Epidermal melanocyte (primary cell): ENCODE data around the gene GPR157.
"Not testable (repeated sequence)": the region's sequence is repeated elsewhere in the genome, so short reads cannot be mapped to it uniquely, and the experiment has no call there.

Experiments
- DNase-seq: peaks from one replicate; pipeline ENCODE4 v3.0.0; 2011; ENCODE audit warnings: low spot score; ENCODE audit not compliant: insufficient read length

GPR157 gene

DNA sequence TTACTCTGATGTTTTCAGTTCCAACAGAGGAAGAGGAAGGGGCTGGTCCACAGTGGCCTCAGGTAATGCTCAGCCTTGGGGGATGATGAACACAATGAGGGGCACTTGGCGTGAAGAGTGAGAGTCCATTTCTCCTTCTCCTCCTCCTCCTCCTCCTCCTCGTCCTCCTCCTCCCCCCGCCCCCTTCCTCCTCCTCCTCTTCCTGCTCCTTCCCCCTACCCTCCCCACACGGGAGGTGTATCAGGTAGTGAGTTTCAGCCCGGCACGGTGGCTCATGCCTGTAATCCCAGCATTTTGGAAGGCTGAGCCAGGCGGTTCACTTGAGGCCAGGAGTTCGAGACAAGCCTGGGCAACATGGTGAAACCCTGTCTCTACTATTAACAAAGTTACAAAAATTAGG lies 17.3 kb upstream of the GPR157 start:
- no peak for DNase-seq

DNA sequence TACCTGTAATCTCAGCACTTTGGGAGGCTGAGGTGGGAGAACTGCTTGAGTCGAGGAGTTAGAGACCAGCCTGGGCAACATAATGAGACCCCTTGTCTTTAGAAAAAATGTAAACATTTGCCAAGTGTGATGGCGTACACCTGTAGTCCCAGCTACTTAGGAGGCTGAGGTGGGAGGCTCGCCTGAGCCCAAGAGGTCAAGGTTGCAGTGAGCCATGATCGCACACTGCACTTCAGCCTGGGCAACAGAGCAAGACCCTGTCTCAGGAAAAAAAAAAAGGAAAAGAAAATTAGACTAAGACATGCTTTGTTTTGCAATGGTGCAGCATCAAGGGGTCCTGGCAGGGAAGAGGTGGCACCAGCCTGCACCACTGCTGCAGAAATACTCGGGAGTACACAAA lies 16.8 kb upstream of the GPR157 start:
- no peak for DNase-seq

DNA sequence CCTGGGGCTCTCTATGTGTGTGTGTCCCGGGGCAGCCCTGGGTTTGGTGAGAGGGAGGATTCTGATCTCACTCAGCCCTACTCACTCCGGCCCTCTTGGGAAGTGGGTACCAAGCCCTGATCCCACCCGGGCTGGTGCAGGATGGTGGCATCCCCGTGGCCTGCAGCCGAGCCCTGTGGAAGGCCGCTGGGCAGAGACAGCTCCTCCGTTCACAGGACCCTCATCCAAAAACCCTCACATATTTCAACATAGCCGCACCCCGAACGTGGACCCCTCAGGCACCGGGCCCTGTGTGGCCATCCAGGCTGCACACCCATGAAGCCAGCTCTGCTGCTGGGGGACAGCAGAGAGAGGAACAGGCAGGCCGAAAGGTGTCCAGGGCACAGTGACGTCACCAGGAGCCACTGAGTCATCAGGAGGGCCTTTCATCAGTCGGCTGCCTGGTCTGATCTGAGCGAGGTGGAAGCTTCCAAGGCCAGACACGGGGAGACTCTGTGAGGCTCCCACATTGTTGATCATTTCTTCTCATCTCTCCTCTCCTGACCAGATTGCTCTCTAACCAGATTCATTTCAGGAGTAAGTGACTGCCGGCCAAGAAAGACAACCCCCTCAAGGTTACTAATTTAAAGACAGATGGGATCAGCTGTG lies 16.2 kb upstream of the GPR157 start:
- no peak for DNase-seq

DNA sequence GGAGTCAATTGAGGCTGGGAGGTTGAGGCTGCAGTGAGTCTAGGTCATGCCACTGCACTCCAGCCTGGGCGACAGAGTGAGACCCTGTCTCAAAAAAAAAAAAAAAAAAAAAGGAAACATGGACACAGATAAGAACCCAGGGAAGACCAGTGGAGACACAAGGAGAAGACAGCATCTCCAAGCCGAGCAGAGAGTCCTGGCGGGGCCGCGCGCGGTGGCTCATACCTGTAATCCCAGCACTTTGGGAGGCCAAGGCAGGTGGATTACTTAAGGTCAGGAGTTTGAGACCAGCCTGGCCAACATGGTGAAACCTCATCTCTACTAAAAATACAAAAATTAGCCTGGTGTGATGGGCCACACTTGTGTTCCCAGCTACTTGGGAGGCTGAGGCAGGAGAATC lies 15.6 kb upstream of the GPR157 start:
- DNase-seq, result not testable (repeated sequence)

DNA sequence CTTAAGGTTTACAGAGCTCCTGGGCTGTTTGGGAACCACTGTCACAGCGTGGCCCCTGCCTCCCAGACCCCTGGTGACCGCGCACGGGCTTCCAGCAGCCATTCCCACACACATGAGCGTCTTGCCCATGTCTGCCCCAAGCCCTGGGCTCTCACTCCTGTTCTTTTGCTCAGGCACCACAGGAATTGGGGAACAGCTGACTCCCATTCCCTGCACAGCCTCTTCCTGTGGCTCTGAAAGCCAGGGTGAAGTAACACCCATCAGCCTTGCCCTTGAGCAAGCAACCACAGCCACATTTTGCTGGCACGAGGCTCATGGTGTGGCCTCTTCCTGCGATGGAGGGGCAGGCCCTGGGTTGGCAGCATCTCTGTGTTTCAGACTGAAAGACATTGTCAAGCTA lies 14.3 kb upstream of the GPR157 start:
- peak; percentile 44 for DNase-seq

DNA sequence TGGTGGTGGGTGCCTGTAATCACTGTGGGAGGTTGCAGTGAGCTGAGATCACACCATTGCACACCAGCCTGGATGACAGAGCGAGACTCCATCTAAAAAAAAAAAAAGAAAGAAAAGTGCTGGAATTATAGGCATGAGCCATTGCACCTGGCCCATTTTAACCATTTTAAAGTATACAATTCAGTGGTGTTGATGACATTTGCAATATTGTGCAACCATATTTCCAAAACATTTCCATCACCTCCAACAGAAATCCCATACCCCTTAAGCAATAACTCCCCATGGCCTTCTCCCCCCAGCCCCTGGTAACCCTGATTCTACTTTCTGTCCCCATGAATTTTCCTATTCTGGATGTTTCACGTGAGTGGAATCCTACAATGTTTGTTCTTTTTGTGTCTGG lies 11.0 kb upstream of the GPR157 start:
- no peak for DNase-seq

DNA sequence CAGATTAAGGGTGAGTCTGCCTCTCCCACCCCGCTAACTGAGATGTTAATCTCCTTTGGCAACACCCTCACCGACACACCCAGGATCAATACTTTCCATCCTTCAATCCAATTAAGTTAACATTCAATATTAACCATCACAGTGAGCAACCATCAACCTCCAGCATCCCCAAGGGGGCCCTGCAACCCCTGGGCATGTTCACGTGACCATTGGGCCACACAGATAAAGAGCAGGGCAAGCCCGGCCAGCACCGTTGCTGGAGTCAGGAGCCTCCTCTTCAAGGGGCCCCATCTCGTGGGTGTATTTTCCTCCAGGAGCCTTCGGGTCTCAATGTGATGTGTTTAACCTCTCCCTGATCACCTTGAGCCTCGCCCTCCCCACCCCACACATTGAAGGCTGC lies 8.0 kb upstream of the GPR157 start:
- no peak for DNase-seq

DNA sequence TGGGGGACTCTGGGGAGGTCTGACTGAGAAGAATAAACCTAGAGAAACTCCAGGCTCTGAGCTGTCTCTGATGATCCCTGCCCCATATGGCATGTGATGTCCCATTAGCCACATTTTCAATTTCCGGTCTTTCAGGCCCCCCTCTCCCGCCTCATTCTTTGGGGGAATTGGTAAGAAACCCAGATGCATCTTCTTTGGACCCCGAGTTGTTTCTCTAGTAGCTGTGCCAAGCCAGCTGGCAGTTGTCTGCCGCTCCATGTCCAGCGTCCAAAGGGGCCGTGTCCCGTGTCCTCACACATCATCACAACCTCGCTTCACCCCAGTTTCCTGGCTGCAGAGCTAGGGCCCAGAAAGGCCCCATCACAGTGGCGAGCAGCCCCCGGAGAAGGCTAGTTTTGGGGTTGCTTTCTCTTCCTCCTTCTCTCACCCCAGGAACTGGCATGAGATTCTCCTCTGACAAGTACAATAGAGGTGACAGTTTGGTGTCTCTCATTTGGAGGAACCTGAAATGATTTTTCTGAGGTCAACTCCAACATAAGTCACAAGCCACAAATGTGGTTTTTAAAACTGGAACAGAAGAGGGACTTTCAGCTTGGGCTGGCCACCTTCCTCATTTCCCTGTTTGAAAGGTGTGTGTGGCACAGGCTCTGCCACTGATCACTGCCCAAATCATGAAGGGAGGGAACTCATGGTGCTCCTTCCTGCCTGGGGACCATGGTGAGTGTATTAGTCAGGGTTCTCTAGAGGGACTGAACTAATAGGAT lies 6.4 kb upstream of the GPR157 start:
- DNase-seq, result no peak

DNA sequence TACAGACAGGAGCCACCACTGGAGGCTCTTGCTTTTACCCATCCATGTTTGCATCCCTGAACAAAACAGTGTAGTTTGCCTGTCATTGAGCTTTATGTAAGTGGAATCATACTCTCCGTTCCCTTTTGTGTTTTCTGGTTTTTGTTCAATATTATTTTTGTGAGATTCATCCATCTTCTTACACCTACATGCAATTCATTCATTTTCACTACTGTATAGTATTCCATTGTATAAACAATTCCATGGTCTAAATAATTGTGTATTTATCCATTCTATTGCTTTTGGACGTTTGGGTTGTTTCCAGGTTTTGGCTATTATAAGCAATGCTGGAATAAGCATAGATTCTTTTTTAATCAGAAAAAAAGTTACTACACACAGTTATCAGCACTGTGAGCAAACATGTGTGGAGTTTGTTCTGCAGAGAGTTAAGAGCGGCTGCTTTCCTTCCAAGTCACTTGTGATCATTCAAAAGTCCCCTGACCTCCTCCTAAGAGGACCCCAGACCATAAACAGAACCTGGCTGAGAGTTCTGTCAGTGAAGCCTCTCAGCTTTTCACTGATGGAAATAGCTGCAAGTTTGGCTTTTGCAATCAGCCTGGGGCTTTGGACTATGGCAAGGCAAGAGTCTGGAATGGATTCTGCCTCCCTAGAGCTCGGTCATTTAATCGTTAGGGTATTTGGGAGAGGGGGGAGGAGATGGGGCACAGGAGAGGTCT lies 5.1 kb upstream of the GPR157 start:
- no peak for DNase-seq

DNA sequence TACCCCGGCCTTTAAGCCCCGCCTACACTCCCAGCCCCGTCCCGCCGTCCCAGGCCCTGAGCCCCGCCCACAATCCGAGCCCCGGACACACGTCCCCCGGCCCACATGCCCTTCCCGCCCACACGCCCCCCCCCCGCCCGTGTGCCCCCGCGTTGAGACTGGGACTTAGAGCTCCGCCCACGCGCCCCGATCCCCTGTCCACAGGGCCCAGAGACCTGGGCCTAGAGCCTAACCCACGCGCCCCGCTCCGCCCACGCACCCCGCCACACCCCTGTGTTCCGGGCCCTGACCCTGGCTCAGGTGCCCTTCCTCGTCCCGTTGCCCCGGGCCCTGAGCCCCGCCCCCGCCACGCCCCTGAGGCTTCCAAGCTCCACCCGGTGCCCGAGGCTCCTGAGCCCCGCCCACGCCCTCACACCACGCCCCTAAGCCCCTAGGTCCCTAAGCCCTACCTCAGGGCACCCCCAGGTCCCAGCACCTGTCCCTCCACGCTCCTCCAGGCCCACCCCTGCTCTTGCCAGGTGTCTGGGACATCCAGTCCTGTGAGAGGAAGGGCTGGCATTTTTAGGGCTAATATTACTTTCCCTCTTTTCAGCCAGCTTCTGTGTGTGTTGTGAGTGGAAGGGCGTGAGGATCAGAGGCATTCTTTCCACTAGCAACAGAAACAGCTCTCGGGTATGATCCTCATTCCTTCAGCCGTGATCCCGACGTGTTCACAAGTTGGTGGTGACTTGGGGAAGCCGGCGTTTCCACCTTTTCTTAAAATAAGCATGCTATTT lies 552 bp upstream of the GPR157 start:
- DNase-seq, result peak; percentile 86

DNA sequence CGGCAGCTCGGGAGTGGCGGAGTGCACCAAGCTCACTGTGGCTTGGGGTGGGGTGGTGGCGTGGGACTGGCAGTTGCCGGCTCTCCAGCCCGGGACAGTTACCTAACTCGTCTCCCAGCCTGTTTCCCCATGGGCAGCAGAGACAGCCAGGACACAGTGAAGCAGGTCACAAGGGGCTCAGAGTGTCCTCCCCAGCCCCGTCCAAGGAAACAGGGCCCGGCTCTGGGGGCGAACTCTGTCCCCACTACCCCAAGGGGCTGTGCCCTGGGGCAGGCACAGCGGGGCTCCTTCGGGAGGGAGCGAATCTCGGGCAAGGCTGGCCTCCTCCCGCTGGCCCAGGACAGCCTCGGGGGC lies 759 bp downstream of the GPR157 start:
- DNase-seq, result no peak

DNA sequence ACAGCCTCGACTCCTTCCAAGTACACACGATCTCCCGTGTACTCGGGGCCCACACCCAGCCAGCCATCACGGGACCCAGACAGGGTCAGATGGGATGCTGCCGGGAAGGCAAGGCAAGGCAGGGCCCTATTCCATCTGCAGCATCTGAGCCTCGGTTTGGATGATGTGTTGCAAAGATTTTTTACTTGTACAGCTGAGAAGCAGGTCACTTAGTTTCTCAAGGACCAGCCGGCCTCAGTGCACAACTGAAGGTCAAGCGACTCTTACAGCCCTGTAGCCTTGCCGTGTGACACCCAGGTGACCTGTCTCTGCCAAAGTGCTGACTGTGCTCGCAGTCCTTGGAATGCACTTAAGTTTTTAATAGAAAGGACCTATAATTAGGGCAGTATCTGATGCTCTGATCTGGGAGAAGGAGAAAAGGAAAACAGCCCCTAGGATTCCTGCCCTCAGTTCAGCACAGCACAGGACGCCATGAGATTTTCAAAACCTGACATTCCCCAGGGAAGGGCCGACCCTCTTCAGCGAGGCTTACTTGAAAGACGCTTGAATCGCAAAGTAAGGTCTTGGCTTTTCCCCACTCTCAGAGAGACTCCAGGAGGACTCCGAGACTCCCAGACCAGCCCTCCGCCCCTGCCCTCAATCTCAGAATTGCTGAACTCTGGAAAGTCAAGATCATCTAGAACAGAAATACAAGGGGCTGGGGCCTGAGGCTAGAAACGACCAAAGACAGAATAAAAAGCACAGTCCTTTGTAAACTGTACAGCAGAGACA lies 1.3 kb downstream of the GPR157 start:
- no peak for DNase-seq

DNA sequence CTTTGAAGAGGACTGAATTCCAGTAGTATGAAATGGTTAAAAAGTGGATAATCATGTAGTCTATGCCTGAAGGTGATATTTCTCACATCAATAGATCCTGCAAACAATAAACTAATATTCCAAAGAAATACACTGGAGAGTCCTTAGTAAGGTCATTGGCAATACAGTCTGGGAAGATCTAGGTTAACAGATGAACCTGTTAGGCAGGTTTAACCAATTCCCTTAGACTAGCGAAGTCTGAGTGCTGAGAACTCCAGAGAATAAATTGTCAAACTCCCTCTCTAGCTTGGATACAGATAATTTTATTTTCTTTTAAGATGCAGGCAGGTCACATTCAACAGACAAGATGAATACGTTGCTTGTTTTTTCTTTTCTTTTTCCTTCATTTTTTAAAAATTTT lies 2.4 kb downstream of the GPR157 start:
- DNase-seq, result no peak

DNA sequence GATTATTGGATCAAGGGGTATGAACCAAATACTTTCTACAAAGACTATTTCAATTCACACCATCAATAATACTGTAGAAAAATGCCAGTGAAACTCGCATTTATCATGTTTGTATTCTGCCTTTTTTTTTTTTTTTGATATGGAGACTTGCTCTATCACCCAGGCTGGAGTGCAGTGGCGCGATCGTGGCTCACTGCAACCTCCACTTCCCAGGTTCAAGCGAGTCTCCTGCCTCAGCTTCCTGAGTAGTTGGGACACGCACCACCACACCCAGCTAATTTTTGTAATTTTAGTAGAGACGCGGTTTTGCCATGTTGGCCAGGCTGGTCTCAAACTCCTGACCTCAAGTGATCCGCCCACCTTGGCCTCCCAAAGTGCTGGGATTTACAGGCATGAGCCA lies 3.1 kb downstream of the GPR157 start:
- DNase-seq, result not testable (repeated sequence)

DNA sequence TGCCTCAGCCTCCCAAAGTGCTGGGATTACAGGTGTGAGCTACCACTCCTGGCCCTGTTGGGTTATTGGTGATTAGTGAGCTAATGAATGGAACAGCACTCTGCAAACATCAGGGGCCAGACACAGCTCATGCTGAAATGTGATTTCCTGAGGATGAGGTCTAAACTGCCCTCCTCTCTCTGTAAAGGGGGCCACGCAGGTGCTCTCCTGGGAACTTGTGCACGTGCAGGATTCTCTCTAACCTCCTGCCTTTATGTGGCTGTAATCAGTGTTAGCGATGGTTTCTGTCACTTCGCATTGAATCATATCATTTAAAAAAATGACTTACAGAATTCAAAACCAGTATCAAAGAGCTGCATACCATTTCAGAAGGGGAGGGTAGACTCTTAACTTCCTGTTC lies 3.6 kb downstream of the GPR157 start:
- DNase-seq, result no peak

DNA sequence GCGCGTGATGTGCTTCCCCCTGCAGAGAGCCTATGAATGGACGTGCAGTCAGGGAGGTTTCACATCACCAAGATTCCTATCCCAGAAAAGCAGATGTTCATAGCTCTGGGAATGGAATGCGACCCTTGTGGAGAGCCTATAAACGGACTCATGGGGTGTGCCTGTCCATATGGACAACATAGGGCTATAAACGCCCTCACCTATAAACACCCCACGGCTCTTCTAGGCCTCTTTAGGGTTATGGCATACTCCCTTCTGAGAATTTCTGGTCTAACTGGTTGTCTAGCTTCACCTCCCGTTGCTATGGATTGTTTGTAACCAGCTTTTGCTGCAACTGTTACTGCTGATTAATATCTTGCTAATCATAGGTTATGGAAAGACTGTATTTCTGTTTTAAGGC lies 4.5 kb downstream of the GPR157 start:
- DNase-seq, result not testable (repeated sequence)

DNA sequence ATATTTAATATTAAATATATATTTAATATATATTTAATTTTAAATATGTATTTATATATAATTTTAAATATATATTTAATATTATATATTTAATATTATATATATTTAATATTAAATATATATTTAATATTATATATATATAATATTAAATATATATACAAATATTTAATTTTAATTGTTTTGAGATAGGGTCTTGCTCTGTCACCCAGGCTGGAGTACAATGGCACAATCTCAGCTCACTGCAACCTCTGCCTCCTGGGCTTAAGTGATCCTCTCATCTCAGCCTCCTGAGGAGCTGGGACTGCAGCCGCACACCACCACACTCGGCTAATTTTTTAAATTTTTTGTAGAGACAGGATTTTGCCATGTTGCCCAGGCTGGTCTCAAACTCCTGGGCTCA lies 5.2 kb downstream of the GPR157 start:
- not testable (repeated sequence) for DNase-seq

DNA sequence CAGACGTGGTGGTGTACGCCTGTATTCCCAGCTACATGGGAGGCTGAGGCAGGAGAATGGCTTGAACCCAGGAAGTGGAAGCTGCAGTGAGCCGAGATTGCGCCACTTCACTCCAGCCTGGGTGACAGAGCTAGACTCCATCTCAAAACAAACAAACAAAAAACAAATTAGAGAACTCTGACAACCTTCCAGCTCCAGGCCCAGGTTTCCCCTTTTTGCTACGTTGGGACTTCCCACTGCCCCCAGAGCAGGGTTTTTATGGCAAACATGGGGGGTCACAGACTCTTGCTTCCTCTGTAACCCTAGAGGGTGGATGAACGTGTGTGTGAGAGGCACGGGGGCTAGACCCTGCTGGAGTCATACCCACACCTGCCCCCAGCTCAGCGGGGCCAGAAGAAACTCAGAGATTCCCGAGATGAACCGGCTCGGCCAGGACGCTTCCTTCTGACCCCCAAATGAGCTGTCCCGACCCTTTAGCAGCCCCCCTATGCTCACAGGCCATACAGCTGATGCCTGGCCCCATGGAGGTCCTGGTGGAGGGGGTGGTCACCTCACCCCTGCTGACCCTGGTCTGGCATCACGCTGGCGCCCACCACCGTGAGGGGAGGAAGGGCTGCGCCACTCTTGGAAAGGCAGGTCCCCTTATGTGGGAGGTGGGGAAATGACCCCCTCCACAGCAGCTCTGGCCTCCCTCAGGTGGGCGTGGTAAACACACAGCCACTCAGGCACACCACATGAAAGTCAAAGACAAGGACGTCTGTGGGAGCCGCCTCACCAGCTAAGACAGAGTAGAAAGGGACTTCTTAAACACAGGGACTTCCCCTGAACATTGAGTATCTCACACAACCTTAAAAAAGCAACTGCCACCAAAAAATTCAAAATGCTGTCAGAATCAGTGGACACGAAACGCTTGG lies 7.1 kb downstream of the GPR157 start:
- no peak for DNase-seq

DNA sequence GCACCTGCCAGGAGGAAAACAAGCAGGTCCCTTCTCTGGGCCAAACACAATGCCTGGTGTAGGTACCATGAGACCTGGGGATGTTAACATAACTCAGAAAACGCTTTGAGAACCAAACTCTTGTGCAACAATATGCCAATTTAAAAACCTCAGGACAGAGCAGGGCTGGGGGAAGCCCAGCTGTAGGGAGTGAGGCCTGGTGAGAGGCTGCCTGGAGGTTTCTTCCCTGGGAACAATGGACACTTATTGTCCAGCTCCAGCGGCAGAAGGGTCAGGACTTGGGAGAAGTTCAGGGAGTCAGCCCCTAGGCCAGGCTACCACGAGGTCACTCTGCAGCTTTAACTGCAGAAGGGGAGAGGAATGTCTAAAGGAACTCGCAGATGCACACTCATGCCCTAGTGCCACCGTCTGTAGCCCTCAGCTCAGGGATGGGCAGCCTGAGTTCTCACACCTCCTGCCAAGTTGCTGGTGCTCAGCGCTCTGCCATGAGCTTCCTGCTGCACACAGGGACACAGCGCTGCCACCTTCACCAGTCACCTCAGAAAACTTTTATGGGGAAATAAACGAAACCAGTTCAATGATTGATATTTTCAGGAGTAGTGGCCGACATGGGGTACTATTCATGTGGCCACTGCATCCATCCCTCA lies 8.5 kb downstream of the GPR157 start:
- DNase-seq, result peak; percentile 37

DNA sequence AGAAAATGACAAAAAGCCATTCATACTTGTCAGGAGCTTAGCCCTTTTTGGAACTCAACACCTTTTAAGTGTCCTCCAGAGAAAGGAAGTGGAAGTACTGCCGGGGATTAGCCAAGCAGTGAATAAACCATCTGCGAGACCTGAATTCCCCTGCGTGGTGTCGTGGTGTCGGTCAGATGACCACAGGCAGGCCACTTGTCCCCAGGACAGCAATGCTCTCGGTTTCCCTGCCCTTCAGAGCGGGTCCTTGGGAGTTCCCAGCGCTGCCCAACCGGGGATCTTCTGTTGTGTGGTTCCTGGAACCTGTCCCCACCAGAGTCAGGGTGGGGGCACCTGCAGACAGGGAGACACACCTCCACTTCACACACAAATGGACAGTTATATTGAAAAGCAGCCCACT lies 9.2 kb downstream of the GPR157 start:
- DNase-seq, result no peak
